Panc1 (cell line): ENCODE measurements around the gene KAT2B. TPM values are rescaled to one million over a fixed set of nuclear protein-coding genes. Genes with fewer than 3 reads are reported as not detected.

Experiments used
- ATAC-seq: fragments of 200-7000 bp; cut with Tn5 transposase; 2 replicates; pipeline ENCODE4 v1.9.1; 2020; ENCODE audit warnings: mild to moderate bottlenecking, moderate library complexity
- BruUV-seq: library from RNA; stranded (reverse); fragments of 400-500 nt; replicated peaks from 2 replicates; lab custom pipeline; 2021; lab: Mats Ljungman, UMichigan
- CTCF ChIA-PET: fragments of 300-600 bp; sonication (Branson Sonifier 250); formaldehyde crosslinking; loops from one replicate; lab custom pipeline; 2022; ENCODE audit warnings: antibody characterized with exemption; lab: Charles Lee
- POLR2A ChIA-PET: fragments of 300-600 bp; sonication (Branson Sonifier 250); formaldehyde crosslinking; loops from one replicate; lab custom pipeline; 2022; ENCODE audit warnings: antibody characterized with exemption; lab: Charles Lee
- DNase-seq: peaks from one replicate; pipeline ENCODE4 v3.0.0-alpha.2; 2010; ENCODE audit warnings: low read depth, low spot score
- H3K27ac ChIP-seq: 2 replicates; pipeline ENCODE4 v1.5.1; 2011; ENCODE audit warnings: mild to moderate bottlenecking, low read length, inconsistent platforms
- H3K27me3 ChIP-seq: fragments of 200-500 bp; sonication (Bioruptor generic); 2 replicates; pipeline ENCODE4 v1.6.0; 2014; ENCODE audit warnings: low read length, inconsistent platforms; ENCODE audit not compliant: control insufficient read depth, insufficient read depth
- H3K36me3 ChIP-seq: fragments of 200-500 bp; sonication (Bioruptor generic); 2 replicates; pipeline ENCODE4 v1.5.1; 2014; ENCODE audit warnings: inconsistent platforms, mild to moderate bottlenecking, low read length, moderate library complexity; ENCODE audit not compliant: control insufficient read depth, insufficient read depth
- H3K4me1 ChIP-seq: 2 replicates; pipeline ENCODE4 v1.5.1; 2011; ENCODE audit warnings: inconsistent platforms, mild to moderate bottlenecking, low read length, moderate library complexity; ENCODE audit not compliant: control insufficient read depth, insufficient read depth
- H3K4me3 ChIP-seq, 2 experiments: 2 replicates each; pipeline ENCODE4 v1.5.1; 2011 to 2012; ENCODE audit warnings: low read depth in 2 of 2, low read length in 2 of 2, mild to moderate bottlenecking in 2 of 2, inconsistent platforms in 1 of 2, moderate library complexity in 1 of 2
- H3K9me3 ChIP-seq: fragments of 200-500 bp; sonication (Bioruptor generic); 2 replicates; pipeline ENCODE4 v1.5.1; 2014; ENCODE audit warnings: low read depth, mild to moderate bottlenecking, inconsistent platforms, low read length, moderate library complexity; ENCODE audit not compliant: control insufficient read depth, insufficient read depth
- POLR2AphosphoS5 ChIP-seq: IDR thresholded peaks from 2 replicates; pipeline ENCODE4 v1.6.1; 2012; ENCODE audit warnings: mild to moderate bottlenecking, low read depth, low read length, moderate library complexity
- SIN3A ChIP-seq: IDR thresholded peaks from 2 replicates; pipeline ENCODE4 v1.6.1; 2012; ENCODE audit warnings: low read depth, mild to moderate bottlenecking, low read length, moderate library complexity, borderline replicate concordance; ENCODE audit not compliant: insufficient read depth
- TCF7L2 ChIP-seq: IDR thresholded peaks from 2 replicates; pipeline ENCODE4 v1.6.1; 2011; ENCODE audit warnings: mild to moderate bottlenecking, low read depth, low read length, inconsistent platforms
- in situ Hi-C: cut with HindIII; loops from 2 replicates; pipeline ENCODE4 v1.10.0; 2016; ENCODE audit warnings: low sequenced_read_pairs, low pct_unique_long_range_greater_than_20kb
- intact Hi-C: fragments of 100-400 bp; cut with micrococcal nuclease; formaldehyde crosslinking; loops from one replicate; pipeline ENCODE4 v1.10.0; 2022; ENCODE audit not compliant: unreplicated experiment
- total RNA-seq: library from RNA; stranded (reverse); gene quantifications from one replicate; pipeline ENCODE4 v1.2.1, GENCODE V29; 2021; ENCODE audit not compliant: unreplicated experiment
- TF ChIP-seq, protein P1 (sequence below): fragments of 450-650 bp; IDR thresholded peaks from 2 replicates; pipeline ENCODE4 v1.5.1; 2017; ENCODE audit warnings: mild to moderate bottlenecking
- TF ChIP-seq, protein P2 (sequence below), 2 experiments: IDR thresholded peaks; 2 replicates each; pipeline ENCODE4 v1.6.1; 2011 to 2012; ENCODE audit warnings: low read depth in 2 of 2, control low read depth in 1 of 2, low read length in 1 of 2, mild to moderate bottlenecking in 1 of 2, moderate library complexity in 1 of 2; ENCODE audit not compliant: insufficient read depth in 1 of 2

KAT2B gene
- total RNA-seq, 1 experiment from 2014 or later: 16.4 TPM

DNA sequence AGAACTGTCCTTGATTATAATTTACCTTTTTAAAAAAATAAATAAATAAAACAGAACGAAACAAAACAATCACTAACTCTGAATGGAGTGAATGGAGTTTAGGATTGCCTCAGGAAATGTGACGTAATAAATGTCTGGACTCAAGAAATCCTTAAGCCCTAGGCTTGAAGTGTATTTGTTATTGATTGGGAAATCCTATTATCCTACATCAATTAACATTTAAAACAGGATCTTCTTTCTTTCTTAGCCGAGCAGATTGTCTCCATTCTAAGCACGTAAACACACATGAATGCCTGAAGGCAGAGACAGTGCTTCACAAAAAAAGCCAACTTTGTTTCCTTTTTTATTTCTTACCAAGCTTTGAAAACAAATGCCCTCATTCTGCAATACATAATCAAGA lies 33.4 kb downstream of the KAT2B start:
- Histone ChIP-seq H3K27me3 (no peaks in the 10 kb centered on the region), H3K9me3 (no peaks in the 10 kb centered on the region), H3K4me1 (no peaks in the 10 kb centered on the region; the same call in 1 of the 2 replicates), H3K36me3 (no peaks in the 10 kb centered on the region), H3K27ac (no peak overlapping the region), H3K4me3 (no peak overlapping the region)
- POLR2A ChIA-PET: no interaction called here
- intact Hi-C loops (no loop called here), in situ Hi-C loops (no loop called here)
- CTCF ChIA-PET: no interaction called here
- DNase-seq (no peak), ATAC-seq (no peak)
- BruUV-seq: no TSS peak
- TF ChIP-seq, protein P1, sequence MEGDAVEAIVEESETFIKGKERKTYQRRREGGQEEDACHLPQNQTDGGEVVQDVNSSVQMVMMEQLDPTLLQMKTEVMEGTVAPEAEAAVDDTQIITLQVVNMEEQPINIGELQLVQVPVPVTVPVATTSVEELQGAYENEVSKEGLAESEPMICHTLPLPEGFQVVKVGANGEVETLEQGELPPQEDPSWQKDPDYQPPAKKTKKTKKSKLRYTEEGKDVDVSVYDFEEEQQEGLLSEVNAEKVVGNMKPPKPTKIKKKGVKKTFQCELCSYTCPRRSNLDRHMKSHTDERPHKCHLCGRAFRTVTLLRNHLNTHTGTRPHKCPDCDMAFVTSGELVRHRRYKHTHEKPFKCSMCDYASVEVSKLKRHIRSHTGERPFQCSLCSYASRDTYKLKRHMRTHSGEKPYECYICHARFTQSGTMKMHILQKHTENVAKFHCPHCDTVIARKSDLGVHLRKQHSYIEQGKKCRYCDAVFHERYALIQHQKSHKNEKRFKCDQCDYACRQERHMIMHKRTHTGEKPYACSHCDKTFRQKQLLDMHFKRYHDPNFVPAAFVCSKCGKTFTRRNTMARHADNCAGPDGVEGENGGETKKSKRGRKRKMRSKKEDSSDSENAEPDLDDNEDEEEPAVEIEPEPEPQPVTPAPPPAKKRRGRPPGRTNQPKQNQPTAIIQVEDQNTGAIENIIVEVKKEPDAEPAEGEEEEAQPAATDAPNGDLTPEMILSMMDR: no peak
- TF ChIP-seq SIN3A (no peak), POLR2AphosphoS5 (no peak), TCF7L2 (no peak)
- TF ChIP-seq, protein P2, sequence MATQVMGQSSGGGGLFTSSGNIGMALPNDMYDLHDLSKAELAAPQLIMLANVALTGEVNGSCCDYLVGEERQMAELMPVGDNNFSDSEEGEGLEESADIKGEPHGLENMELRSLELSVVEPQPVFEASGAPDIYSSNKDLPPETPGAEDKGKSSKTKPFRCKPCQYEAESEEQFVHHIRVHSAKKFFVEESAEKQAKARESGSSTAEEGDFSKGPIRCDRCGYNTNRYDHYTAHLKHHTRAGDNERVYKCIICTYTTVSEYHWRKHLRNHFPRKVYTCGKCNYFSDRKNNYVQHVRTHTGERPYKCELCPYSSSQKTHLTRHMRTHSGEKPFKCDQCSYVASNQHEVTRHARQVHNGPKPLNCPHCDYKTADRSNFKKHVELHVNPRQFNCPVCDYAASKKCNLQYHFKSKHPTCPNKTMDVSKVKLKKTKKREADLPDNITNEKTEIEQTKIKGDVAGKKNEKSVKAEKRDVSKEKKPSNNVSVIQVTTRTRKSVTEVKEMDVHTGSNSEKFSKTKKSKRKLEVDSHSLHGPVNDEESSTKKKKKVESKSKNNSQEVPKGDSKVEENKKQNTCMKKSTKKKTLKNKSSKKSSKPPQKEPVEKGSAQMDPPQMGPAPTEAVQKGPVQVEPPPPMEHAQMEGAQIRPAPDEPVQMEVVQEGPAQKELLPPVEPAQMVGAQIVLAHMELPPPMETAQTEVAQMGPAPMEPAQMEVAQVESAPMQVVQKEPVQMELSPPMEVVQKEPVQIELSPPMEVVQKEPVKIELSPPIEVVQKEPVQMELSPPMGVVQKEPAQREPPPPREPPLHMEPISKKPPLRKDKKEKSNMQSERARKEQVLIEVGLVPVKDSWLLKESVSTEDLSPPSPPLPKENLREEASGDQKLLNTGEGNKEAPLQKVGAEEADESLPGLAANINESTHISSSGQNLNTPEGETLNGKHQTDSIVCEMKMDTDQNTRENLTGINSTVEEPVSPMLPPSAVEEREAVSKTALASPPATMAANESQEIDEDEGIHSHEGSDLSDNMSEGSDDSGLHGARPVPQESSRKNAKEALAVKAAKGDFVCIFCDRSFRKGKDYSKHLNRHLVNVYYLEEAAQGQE (IDR thresholded peaks at IDR 0.05; ENCODE audit: insufficient read depth in 1 of 2, low read depth in 2 of 2, low read length in 1 of 2): no peak

DNA sequence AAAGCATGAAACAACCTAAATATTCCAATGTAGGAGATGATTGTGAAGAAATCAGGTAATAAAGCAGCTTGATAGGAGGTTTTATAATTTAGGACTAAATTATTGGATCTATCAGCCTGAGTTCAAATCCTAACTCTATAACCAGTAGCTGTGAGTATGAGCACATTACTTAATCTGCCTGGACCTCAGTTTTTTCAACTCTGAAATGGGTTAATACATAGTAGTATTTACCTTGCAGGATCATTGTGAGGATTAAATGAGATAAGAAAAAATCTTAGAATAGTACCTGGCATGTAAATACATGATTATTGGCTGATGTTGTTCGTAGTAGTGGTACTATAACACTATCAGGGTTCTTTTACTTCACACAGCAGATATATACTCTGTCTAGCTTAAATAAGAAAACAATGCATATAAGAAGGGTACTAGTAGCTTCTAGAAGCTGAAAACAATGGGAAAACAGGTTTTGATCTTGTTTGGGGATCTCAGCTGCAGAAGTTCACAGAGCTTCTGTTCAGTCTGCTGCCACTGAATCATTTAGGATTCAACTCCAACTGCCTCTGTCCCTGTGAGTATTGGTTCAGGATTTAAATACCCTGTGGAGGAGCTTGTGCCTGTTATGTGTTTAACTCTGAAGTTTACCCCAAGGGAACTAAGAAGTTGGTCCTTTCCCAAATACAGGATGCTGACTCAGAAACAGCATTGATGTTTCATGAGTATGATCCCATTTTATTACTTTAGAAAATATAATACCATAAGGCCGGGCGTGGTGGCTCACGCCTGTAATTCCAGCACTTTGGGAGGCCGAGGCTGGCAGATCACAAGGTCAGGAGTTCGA lies 34.2 kb downstream of the KAT2B start:
- no peaks in the 10 kb centered on the region for H3K27me3 ChIP-seq
- in situ Hi-C loops (no loop called here), intact Hi-C loops (no loop called here)
- H3K27ac ChIP-seq: no peak overlapping the region
- ChIA-PET CTCF (no interaction called here), POLR2A (interaction anchor here (0.7 kb wide), 1 partner anchor 643 kb away, joined by 3 read pairs; no protein-coding TSS in a partner anchor)
- no peak overlapping the region for H3K4me3 ChIP-seq
- no peak for ATAC-seq
- H3K36me3 ChIP-seq: no peaks in the 10 kb centered on the region
- BruUV-seq: no TSS peak
- no peak for DNase-seq
- H3K4me1 ChIP-seq: no peaks in the 10 kb centered on the region
- H3K9me3 ChIP-seq: no peaks in the 10 kb centered on the region
- no peak for TF ChIP-seq POLR2AphosphoS5
- TF ChIP-seq, protein P2 (IDR thresholded peaks at IDR 0.05; ENCODE audit: insufficient read depth in 1 of 2, low read depth in 2 of 2, low read length in 1 of 2): no peak
- TF ChIP-seq SIN3A: no peak
- TF ChIP-seq, protein P1: no peak
- no peak for TF ChIP-seq TCF7L2
